ENCODE results near the gene SIAH2.

Gene SIAH2

GRCh38 chr3:150786791-150787190 lies 23.8 kb upstream of the SIAH2 start:
- DNase-seq (no peak), ATAC-seq (ENCODE audit: insufficient read depth, low read depth) (no peak)
- H3K27ac ChIP-seq (ENCODE audit: low read length): no peak overlapping the region
- peaks cover 9% of the 10 kb centered on the region for H3K27me3 ChIP-seq (ENCODE audit: insufficient read depth, low read length, poor library complexity)
- no peaks in the 10 kb centered on the region for H3K4me1 ChIP-seq (ENCODE audit: insufficient read depth, low read length)
- H2AFZ ChIP-seq (ENCODE audit: low read depth, low read length): no peak overlapping the region
- no peak overlapping the region for H3K4me2 ChIP-seq (ENCODE audit: insufficient read depth, low read length)
- no peaks in the 10 kb centered on the region for H3K36me3 ChIP-seq (ENCODE audit: insufficient read depth, low read length)
- H3K4me3 ChIP-seq (ENCODE audit: low read depth in 1 of 2, low read length in 2 of 2): no peak overlapping the region
- no peaks in the 10 kb centered on the region; the same call in 1 of the 2 replicates for H4K20me1 ChIP-seq (ENCODE audit: insufficient read depth, low read length)
- H3K9ac ChIP-seq (ENCODE audit: low read depth, low read length): no peak overlapping the region
- no peaks in the 10 kb centered on the region for H3K9me3 ChIP-seq (ENCODE audit: insufficient read depth, low read length, severe bottlenecking)
- TF ChIP-seq EZH2 (IDR thresholded peaks at IDR 0.05; ENCODE audit: borderline replicate concordance, low read depth, low read length, severe bottlenecking): no peak
- H3K79me2 ChIP-seq (ENCODE audit: insufficient read depth, low read length): no peaks in the 10 kb centered on the region

GRCh38 chr3:150784747-150785125 lies 21.8 kb upstream of the SIAH2 start:
- no peaks in the 10 kb centered on the region; the same call in 1 of the 2 replicates for H4K20me1 ChIP-seq (ENCODE audit: insufficient read depth, low read length)
- peaks cover 4% of the 10 kb centered on the region for H3K27me3 ChIP-seq (ENCODE audit: insufficient read depth, low read length, poor library complexity)
- no peaks in the 10 kb centered on the region for H3K4me1 ChIP-seq (ENCODE audit: insufficient read depth, low read length)
- H3K9me3 ChIP-seq (ENCODE audit: insufficient read depth, low read length, severe bottlenecking): no peaks in the 10 kb centered on the region
- DNase-seq (no peak), ATAC-seq (ENCODE audit: insufficient read depth, low read depth) (no peak)
- TF ChIP-seq CTCF (IDR thresholded peaks at IDR 0.05; ENCODE audit: borderline replicate concordance, extremely low read depth, low read length, poor library complexity, severe bottlenecking) (no peak), EZH2 (IDR thresholded peaks at IDR 0.05; ENCODE audit: borderline replicate concordance, low read depth, low read length, severe bottlenecking) (no peak)
- no peak overlapping the region for H3K9ac ChIP-seq (ENCODE audit: low read depth, low read length)
- H3K36me3 ChIP-seq (ENCODE audit: insufficient read depth, low read length): no peaks in the 10 kb centered on the region
- H3K27ac ChIP-seq (ENCODE audit: low read length): no peak overlapping the region
- H3K4me3 ChIP-seq (ENCODE audit: low read depth in 1 of 2, low read length in 2 of 2): no peak overlapping the region
- H3K79me2 ChIP-seq (ENCODE audit: insufficient read depth, low read length): no peaks in the 10 kb centered on the region
- no peak overlapping the region for H2AFZ ChIP-seq (ENCODE audit: low read depth, low read length)
- no peak overlapping the region for H3K4me2 ChIP-seq (ENCODE audit: insufficient read depth, low read length)

GRCh38 chr3:150783920-150784746 lies 21.2 kb upstream of the SIAH2 start:
- H3K4me3 ChIP-seq (ENCODE audit: low read depth in 1 of 2, low read length in 2 of 2): no peak overlapping the region
- H3K9ac ChIP-seq (ENCODE audit: low read depth, low read length): no peak overlapping the region
- H4K20me1 ChIP-seq (ENCODE audit: insufficient read depth, low read length): no peaks in the 10 kb centered on the region; the same call in 1 of the 2 replicates
- no peak overlapping the region for H2AFZ ChIP-seq (ENCODE audit: low read depth, low read length)
- no peak overlapping the region for H3K4me2 ChIP-seq (ENCODE audit: insufficient read depth, low read length)
- H3K36me3 ChIP-seq (ENCODE audit: insufficient read depth, low read length): no peaks in the 10 kb centered on the region
- ATAC-seq (ENCODE audit: insufficient read depth, low read depth) (no peak), DNase-seq (no peak)
- no peaks in the 10 kb centered on the region for H3K9me3 ChIP-seq (ENCODE audit: insufficient read depth, low read length, severe bottlenecking)
- no peak for TF ChIP-seq EZH2 (IDR thresholded peaks at IDR 0.05; ENCODE audit: borderline replicate concordance, low read depth, low read length, severe bottlenecking)
- no peak for TF ChIP-seq CTCF (IDR thresholded peaks at IDR 0.05; ENCODE audit: borderline replicate concordance, extremely low read depth, low read length, poor library complexity, severe bottlenecking)
- H3K27me3 ChIP-seq (ENCODE audit: insufficient read depth, low read length, poor library complexity): peaks cover 4% of the 10 kb centered on the region
- H3K27ac ChIP-seq (ENCODE audit: low read length): no peak overlapping the region
- no peaks in the 10 kb centered on the region for H3K79me2 ChIP-seq (ENCODE audit: insufficient read depth, low read length)
- no peaks in the 10 kb centered on the region for H3K4me1 ChIP-seq (ENCODE audit: insufficient read depth, low read length)

GRCh38 chr3:150783316-150783715 lies 20.3 kb upstream of the SIAH2 start:
- no peak overlapping the region for H2AFZ ChIP-seq (ENCODE audit: low read depth, low read length)
- H3K79me2 ChIP-seq (ENCODE audit: insufficient read depth, low read length): no peaks in the 10 kb centered on the region
- H4K20me1 ChIP-seq (ENCODE audit: insufficient read depth, low read length): no peaks in the 10 kb centered on the region; the same call in 1 of the 2 replicates
- no peaks in the 10 kb centered on the region for H3K4me1 ChIP-seq (ENCODE audit: insufficient read depth, low read length)
- no peaks in the 10 kb centered on the region for H3K36me3 ChIP-seq (ENCODE audit: insufficient read depth, low read length)
- no peaks in the 10 kb centered on the region for H3K27me3 ChIP-seq (ENCODE audit: insufficient read depth, low read length, poor library complexity)
- H3K4me3 ChIP-seq (ENCODE audit: low read depth in 1 of 2, low read length in 2 of 2): no peak overlapping the region
- no peak overlapping the region for H3K9ac ChIP-seq (ENCODE audit: low read depth, low read length)
- H3K27ac ChIP-seq (ENCODE audit: low read length): no peak overlapping the region
- no peak for ATAC-seq (ENCODE audit: insufficient read depth, low read depth)
- DNase-seq: no peak
- no peaks in the 10 kb centered on the region for H3K9me3 ChIP-seq (ENCODE audit: insufficient read depth, low read length, severe bottlenecking)
- no peak overlapping the region for H3K4me2 ChIP-seq (ENCODE audit: insufficient read depth, low read length)
- no peak for TF ChIP-seq EZH2 (IDR thresholded peaks at IDR 0.05; ENCODE audit: borderline replicate concordance, low read depth, low read length, severe bottlenecking)
- TF ChIP-seq CTCF (IDR thresholded peaks at IDR 0.05; ENCODE audit: borderline replicate concordance, extremely low read depth, low read length, poor library complexity, severe bottlenecking): no peak
